Esophagus squamous epithelium (tissue), 4 donors: ENCODE measurements around the gene ST6GALNAC3.

ENCODE experiments used
- POLR2A ChIP-seq, 4 donors: fragments of 450-650 bp; IDR thresholded peaks; one replicate each; pipeline ENCODE4 v1.6.1; 2017; ENCODE audit warnings: antibody characterized with exemption in 4 of 4, mild to moderate bottlenecking in 4 of 4, moderate library complexity in 3 of 4
- TF ChIP-seq, protein P1 (sequence below), 6 experiments: fragments of 450-650 bp in 4 of 6; fragments of 200-600 bp in 2 of 6; sonication (generic) in 2 of 6; IDR thresholded peaks; one replicate each; pipeline ENCODE4 v1.5.1; 2016 to 2019; ENCODE audit warnings: antibody characterized with exemption in 6 of 6, mild to moderate bottlenecking in 4 of 6, moderate library complexity in 4 of 6

DNA sequence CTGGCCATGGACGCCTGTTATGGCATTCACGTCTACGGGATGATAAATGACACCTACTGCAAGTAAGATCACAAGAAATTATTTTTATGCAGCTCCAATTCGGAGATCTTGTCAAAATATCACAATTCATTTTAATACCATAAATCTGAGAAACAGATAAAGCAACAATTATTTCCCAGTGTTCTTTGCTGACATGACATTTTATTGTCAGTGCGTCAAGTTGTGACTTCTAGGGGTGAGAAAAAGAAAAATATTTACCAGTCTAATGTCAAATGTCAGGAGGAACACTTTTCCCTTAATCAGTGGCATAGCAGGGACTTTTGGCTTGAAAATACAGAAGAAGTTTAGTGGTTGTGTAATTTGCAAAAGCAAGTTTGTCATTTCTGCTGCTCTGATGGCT lies 553.0 kb downstream of the ST6GALNAC3 start:
- TF ChIP-seq, protein P1, sequence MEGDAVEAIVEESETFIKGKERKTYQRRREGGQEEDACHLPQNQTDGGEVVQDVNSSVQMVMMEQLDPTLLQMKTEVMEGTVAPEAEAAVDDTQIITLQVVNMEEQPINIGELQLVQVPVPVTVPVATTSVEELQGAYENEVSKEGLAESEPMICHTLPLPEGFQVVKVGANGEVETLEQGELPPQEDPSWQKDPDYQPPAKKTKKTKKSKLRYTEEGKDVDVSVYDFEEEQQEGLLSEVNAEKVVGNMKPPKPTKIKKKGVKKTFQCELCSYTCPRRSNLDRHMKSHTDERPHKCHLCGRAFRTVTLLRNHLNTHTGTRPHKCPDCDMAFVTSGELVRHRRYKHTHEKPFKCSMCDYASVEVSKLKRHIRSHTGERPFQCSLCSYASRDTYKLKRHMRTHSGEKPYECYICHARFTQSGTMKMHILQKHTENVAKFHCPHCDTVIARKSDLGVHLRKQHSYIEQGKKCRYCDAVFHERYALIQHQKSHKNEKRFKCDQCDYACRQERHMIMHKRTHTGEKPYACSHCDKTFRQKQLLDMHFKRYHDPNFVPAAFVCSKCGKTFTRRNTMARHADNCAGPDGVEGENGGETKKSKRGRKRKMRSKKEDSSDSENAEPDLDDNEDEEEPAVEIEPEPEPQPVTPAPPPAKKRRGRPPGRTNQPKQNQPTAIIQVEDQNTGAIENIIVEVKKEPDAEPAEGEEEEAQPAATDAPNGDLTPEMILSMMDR (IDR thresholded peaks at IDR 0.05): no peak
- no peak for TF ChIP-seq POLR2A (IDR thresholded peaks at IDR 0.05)
